Measurements from ENCODE around the gene LDHB. TPM values are rescaled to one million over a fixed set of nuclear protein-coding genes. Genes with fewer than 3 reads are reported as not detected.

The LDHB gene
- total RNA-seq, 1 donor from 2014 or later = 539 TPM

GRCh38 chr12:21638054-21638891, 19.4 kb downstream of the LDHB start:
- DNase-seq = no peak
- Mint-ChIP-seq H3K27me3 (ENCODE audit: unreplicated experiment) (no peaks in the 10 kb centered on the region), H3K36me3 (ENCODE audit: unreplicated experiment) (no peaks in the 10 kb centered on the region), H3K9me3 (ENCODE audit: unreplicated experiment) (no peaks in the 10 kb centered on the region), H3K27ac (ENCODE audit: unreplicated experiment) (no peak overlapping the region), H3K4me3 (ENCODE audit: unreplicated experiment) (no peak overlapping the region), H3K4me1 (ENCODE audit: low read depth, unreplicated experiment) (no peaks in the 10 kb centered on the region)
- TF ChIP-seq CTCF (IDR thresholded peaks at IDR 0.05; ENCODE audit: partially characterized antibody, unreplicated experiment) = no peak

- no peak for TF ChIP-seq CTCF (IDR thresholded peaks at IDR 0.05; ENCODE audit: partially characterized antibody, unreplicated experiment)
- Mint-ChIP-seq H3K27ac (ENCODE audit: unreplicated experiment) (no peak overlapping the region), H3K4me3 (ENCODE audit: unreplicated experiment) (no peak overlapping the region), H3K27me3 (ENCODE audit: unreplicated experiment) (no peaks in the 10 kb centered on the region), H3K4me1 (ENCODE audit: low read depth, unreplicated experiment) (no peaks in the 10 kb centered on the region), H3K9me3 (ENCODE audit: unreplicated experiment) (no peaks in the 10 kb centered on the region), H3K36me3 (ENCODE audit: unreplicated experiment) (no peaks in the 10 kb centered on the region)
- no peak for DNase-seq
These were observed 23.4 kb downstream of the LDHB start for GRCh38 chr12:21634245-21634644.

GRCh38 chr12:21631367-21631766, 26.3 kb downstream of the LDHB start:
- Mint-ChIP-seq H3K4me1 (ENCODE audit: low read depth, unreplicated experiment) (no peaks in the 10 kb centered on the region), H3K36me3 (ENCODE audit: unreplicated experiment) (no peaks in the 10 kb centered on the region), H3K4me3 (ENCODE audit: unreplicated experiment) (no peak overlapping the region), H3K9me3 (ENCODE audit: unreplicated experiment) (no peaks in the 10 kb centered on the region), H3K27ac (ENCODE audit: unreplicated experiment) (no peak overlapping the region), H3K27me3 (ENCODE audit: unreplicated experiment) (no peaks in the 10 kb centered on the region)
- no peak for DNase-seq
- no peak for TF ChIP-seq CTCF (IDR thresholded peaks at IDR 0.05; ENCODE audit: partially characterized antibody, unreplicated experiment)

GRCh38 chr12:21627924-21628323, 29.7 kb downstream of the LDHB start:
- Mint-ChIP-seq H3K36me3 (ENCODE audit: unreplicated experiment) (no peaks in the 10 kb centered on the region), H3K27me3 (ENCODE audit: unreplicated experiment) (no peaks in the 10 kb centered on the region), H3K4me1 (ENCODE audit: low read depth, unreplicated experiment) (no peaks in the 10 kb centered on the region), H3K27ac (ENCODE audit: unreplicated experiment) (no peak overlapping the region), H3K9me3 (ENCODE audit: unreplicated experiment) (no peaks in the 10 kb centered on the region), H3K4me3 (ENCODE audit: unreplicated experiment) (no peak overlapping the region)
- no peak for TF ChIP-seq CTCF (IDR thresholded peaks at IDR 0.05; ENCODE audit: partially characterized antibody, unreplicated experiment)
- DNase-seq = no peak

GRCh38 chr12:21618566-21618965, 39.1 kb downstream of the LDHB start:
- Mint-ChIP-seq H3K4me3 (ENCODE audit: unreplicated experiment) (no peak overlapping the region), H3K9me3 (ENCODE audit: unreplicated experiment) (peaks cover 1% of the 10 kb centered on the region), H3K27me3 (ENCODE audit: unreplicated experiment) (no peaks in the 10 kb centered on the region), H3K27ac (ENCODE audit: unreplicated experiment) (no peak overlapping the region), H3K36me3 (ENCODE audit: unreplicated experiment) (no peaks in the 10 kb centered on the region), H3K4me1 (ENCODE audit: low read depth, unreplicated experiment) (no peaks in the 10 kb centered on the region)
- TF ChIP-seq CTCF (IDR thresholded peaks at IDR 0.05; ENCODE audit: partially characterized antibody, unreplicated experiment) = no peak
- DNase-seq = no peak

All from glutamatergic neuron (in vitro differentiated cells).